GM19324 (cell line): Measurements from ENCODE around the gene ZNF823.
"Not testable (repeated sequence)": the region's sequence is repeated elsewhere in the genome, so short reads cannot be mapped to it uniquely, and the experiment has no call there.

Source experiments
- ATAC-seq: cut with Tn5 transposase; IDR thresholded peaks from one replicate; pipeline ENCODE4 v1.9.1; 2021; ENCODE audit warnings: mild to moderate bottlenecking, moderate library complexity; ENCODE audit not compliant: unreplicated experiment, low FRiP score

The ZNF823 gene

DNA sequence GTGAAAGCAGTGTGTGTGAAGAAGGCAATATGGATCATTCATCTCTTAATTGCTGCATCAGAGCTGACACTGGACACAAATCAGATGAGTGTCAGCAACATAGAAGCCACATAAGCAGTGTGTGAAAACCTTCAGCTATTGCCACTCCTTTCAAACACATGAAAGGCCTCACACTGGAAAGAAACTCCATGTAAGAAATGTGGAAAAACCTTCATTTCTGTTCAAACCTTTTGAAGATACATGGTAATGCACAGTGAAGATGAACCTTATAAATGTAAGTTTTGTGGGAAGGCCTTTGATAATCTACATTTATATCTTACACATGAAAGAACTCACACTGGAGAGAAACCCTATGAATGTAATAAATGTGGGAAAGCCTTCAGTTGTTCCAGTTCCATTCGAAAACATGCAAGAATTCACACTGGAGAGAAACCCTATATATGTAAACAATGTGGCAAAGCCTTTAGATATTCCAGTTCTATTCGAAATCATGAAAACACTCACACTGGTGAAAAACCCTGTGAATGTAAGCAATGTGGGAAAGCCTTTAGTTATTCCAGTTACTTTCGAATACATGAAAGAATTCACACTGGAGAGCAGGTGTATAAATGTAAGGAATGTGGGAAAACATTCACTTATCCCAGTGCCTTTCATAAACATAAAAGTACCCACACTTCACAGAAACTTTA is 53.6 kb downstream of the ZNF823 start:
- no peak for ATAC-seq

DNA sequence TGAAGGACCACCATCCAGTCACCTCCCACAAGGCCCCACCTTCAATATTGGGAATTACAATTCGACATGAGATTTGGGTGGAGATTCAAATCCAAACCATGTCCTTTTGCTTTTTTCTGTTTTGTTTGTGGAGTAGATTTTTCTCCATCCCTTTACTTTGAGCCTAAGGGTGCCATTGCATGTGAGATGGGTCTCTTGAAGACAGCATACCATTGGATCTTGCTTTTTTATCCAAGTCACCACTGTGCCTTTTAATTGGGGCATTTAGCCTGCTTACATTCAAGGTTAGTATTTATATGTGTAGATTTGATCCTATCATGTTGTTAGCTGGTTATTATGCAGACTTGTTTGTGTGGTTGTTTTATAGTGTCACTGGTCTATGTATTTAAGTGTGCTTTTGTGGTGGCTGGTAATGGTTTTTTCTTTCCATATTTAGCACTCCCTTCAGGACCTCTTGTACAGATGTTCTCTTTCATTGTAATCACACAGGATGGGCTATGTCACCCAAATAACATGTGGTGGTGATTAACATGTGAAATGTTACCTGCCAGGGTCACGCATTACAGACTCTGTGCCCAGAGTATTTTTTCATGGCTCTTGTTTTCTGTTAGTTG is 58.0 kb downstream of the ZNF823 start:
- ATAC-seq = no peak

DNA sequence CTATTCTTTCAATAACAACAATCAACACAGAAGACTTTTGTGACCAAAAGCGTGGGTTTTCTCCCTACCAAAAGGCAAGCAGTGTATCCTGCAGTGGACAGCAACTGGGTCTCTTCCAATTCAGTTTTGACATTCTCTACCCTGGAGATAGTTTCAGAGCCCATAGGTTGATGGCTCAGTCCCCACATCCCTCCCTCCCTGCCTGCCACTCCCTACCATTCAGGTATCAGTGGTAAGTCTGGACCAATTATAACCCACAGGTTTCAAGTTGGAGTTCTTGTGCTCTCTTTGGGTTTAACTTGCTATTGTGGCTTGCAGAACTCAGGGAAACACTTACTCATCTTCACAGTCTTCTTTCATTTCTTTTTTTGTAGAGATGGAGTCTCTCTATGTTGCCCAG is 60.2 kb downstream of the ZNF823 start:
- ATAC-seq = no peak

DNA sequence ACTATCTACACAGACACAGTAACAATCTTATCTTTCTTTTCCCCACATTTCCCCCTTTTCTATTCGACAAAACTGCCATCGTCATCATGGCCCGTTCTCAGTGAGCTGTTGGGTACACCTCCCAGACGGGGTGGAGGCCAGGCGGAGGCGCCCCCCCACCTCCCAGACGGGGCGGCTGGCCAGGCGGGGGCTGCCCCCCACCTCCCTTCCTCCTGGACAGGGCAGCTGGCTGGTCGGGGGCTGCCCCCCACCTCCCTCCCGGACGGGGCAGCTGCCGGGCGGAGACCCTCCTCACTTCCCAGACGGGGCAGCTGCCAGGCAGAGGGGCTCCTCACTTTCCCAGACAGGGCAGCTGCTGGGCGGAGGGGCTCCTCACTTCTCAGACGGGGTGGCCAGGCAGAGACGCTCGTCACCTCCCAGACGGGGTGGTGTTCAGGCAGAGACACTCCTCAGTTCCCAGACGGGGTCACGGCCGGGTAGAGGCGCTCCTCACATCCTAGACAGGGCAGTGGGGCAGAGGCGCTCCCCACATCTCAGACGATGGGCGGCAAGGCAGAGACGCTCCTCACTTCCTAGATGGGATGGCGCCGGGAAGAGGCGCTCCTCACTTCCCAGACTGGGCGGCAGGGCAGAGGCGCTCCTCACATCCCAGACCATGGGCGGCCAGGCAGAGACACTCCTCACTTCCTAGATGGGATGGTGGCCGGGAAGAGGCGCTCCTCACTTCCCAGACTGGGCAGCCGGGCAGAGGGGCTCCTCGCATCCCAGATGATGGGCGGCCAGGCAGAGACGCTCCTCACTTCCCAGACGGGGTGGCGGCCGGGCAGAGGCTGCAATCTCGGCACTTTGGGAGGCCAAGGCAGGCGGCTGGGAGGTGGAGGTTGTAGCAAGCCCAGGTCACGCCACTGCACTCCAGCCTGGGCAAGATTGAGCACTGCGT is 61.8 kb downstream of the ZNF823 start:
- ATAC-seq = not testable (repeated sequence)

DNA sequence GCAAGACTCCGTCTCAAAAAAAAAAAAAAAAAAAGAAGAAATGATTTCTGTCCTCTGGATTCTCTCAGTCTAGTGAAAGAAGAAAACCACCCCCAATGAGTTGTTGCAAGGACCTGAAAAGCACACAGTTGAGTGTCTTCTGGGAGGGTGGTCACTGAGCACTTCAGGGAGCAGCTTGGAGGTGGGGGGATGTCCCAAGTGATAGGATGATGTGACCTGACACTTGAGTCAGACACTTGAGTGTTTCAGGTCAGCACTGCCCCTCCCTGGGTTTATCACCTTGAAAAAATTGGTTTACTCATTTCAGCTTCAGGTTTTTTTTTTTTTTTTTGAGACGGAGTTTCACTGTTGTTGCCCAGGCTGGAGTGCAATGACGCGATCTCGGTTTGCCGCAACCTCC is 63.2 kb downstream of the ZNF823 start:
- no peak for ATAC-seq

DNA sequence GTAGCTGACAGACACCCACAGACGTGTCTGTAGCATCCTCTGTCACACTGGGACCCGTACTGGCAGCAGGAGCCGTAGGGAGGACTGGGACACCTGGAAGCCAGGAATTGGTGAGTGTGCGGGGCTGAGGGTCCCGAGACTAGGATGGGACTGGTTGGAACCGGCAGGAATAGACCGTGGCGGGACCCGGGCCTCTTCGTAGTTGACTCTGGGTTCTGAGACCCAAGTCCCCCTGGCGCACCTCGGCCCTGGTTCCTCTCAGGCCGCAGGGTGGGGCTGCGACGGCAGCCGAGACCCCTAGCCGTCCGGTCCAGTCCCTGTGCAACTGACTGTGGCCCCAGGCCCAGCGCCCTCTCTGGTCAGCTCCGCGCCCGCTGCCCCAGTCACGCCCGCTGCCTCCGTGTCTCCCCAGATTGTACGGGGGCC is 64.7 kb downstream of the ZNF823 start:
- ATAC-seq = no peak

DNA sequence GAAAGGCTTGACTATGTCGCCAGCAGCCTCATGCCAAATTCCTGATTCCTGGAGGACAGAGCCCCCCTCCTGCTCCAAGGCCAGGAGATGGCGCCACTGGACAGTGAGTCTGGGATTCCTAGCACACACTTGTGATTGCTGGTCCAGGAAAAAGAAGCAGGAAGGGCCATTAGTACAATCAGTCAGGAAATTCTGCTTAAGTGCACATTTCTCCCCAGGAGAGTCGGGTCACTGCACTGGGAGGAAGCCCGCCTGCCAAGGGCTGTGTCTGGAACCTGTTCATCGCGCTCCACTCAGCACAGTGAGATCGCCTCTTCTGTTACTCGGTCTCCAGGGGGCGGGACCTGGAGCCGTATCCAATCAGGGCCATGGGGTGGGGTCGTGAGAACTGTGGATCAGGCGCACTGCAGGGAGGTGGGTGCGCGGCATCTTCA is 65.1 kb downstream of the ZNF823 start:
- ATAC-seq = no peak
